Inferior parietal cortex (tissue), 1 donor: ENCODE results near the gene AKAP9.
"Not testable (repeated sequence)": the region's sequence is repeated elsewhere in the genome, so short reads cannot be mapped to it uniquely, and the experiment has no call there.

Experiments
- DNase-seq: peaks from one replicate; pipeline ENCODE4 v3.0.0-alpha.2; 2016; ENCODE audit errors: extremely low spot score

Gene AKAP9

DNA sequence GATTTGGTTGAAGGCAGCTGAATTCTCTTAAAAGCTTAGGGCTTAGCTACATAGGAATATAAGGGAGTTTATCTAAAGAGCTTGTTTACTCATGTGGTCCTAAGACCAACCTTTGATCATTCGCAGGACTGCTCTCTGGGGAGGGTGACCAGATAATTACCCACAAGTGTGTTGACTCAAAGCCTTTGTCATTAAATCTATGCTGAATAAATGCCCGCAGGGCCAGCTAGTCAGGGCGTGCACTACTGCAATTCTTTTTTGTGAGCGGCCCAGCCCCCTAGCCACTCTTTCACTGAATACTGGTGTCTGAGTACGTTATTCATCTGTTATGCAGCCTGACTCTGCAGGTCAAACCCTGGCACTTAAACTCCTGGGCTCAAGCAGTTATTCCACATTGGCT, 69.6 kb downstream of the AKAP9 start:
- DNase-seq = no peak

DNA sequence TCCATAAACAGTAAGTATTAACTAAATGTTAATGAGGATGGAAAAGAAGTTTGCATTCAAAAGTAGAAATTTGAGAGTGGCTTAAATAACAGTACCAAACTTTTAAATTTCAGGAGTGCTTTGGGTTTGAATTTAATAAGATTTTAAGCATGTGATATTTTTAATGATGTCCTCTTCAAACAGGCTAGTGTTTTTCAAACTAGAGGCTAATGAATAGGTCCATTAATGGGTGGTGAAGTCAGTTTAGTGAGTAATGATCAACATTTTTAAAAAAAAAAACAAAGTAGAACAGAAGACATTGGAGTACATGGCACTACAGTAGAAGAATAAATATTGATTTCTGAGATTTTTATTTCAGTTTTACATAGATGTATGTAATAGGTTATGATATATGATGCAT, 72.9 kb downstream of the AKAP9 start:
- no peak for DNase-seq

GRCh38 chr7:92020636-92021035, 80.0 kb downstream of the AKAP9 start:
- no peak for DNase-seq

DNA sequence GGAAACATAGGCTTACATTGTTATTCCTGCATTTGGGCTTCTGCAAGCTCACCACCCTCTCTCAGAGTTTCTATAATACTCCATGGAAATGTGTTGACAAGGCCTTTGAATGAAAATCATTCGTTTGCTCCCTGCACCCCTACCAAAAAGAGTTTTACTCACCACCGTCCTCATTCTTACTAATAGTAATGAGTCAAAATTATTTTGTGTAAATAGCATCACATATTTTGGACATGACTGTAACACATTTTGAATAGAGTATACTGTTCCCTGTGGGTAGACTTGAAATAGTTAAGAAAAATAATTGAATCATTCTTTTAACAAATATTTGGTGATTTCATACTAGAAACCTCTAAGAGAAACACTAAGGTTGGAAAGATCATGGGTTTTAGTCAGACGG, 84.6 kb downstream of the AKAP9 start:
- no peak for DNase-seq

GRCh38 chr7:92026635-92027034, 86.0 kb downstream of the AKAP9 start:
- not testable (repeated sequence) for DNase-seq

DNA sequence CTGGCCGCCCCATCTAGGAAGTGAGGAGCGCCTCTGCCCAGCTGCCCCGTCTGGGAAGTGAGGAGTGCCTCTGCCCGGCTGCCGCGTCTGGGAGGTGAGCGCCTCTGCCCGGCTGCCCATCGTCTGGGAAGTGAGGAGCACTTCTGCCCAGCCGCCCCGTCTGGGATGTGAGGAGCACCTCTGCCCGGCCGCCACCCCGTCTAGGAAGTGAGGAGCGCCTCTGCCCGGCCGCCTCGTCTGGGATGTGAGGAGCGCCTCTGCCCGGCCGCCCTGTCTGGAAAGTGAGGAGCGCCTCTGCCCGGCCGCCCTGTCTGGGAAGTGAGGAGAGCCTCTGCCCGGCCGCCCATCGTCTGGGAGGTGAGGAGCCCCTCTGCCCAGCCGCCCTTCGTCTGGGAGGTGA, 86.5 kb downstream of the AKAP9 start:
- DNase-seq = not testable (repeated sequence)

DNA sequence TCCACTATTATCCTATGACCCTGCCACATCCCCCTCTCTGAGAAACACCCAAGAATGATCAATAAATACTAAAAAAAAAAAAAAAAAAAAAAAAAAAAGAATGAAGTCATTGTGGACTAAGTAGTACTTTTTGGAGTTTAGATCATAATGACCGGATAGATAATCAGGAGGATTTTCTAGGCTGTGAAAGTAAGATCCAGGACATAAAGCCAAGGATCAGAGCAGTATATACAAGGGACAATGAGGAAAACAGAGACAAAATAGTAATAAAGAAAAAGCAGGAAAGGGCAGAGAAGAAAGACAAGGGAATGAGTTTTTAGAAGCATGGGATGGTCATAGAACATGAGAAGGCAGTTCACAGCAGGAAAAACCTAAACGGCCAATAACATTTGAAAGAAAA, 87.6 kb downstream of the AKAP9 start:
- no peak for DNase-seq

GRCh38 chr7:92028686-92029085, 88.0 kb downstream of the AKAP9 start:
- no peak for DNase-seq

DNA sequence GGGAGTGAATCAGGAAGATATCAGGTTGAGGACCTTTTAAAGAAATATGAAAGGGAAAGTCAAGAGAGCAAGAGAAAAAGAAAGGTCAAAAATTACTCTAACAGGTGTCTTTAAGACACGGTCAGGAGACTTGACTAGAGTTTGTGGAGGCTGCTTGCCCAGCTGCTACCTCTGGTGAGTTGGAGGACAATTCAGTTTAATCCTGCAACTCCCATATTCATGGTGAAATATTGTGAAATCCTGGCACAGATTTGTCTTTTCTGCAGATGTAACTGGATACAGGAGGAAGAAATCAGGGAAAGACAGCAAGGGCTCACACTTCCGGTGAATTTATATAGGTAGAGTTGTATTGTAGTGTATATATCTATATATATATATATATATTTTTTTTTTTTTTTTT, 93.5 kb downstream of the AKAP9 start:
- no peak for DNase-seq

DNA sequence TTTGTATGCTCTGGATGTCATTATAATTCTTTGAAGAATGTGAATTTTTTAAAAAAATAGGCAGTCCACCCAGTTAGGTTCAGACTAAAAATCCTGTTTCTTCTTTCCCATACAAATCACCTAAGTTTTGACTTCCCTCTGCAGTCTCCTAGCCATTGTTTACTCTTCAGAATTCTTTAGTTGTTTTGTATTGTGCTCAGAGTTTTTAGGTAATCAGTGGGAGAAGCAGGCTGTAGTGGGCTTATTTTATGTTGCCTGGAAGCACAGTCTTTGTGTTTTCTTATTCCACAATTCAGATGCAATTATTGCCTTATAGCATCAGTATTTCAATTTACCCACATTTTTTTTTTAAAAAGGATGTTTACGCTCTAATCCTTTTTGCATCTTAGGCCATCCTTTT, 94.9 kb downstream of the AKAP9 start:
- no peak for DNase-seq

- DNase-seq = no peak
Measured at GRCh38 chr7:92039900-92040299, 99.2 kb downstream of the AKAP9 start.

DNA sequence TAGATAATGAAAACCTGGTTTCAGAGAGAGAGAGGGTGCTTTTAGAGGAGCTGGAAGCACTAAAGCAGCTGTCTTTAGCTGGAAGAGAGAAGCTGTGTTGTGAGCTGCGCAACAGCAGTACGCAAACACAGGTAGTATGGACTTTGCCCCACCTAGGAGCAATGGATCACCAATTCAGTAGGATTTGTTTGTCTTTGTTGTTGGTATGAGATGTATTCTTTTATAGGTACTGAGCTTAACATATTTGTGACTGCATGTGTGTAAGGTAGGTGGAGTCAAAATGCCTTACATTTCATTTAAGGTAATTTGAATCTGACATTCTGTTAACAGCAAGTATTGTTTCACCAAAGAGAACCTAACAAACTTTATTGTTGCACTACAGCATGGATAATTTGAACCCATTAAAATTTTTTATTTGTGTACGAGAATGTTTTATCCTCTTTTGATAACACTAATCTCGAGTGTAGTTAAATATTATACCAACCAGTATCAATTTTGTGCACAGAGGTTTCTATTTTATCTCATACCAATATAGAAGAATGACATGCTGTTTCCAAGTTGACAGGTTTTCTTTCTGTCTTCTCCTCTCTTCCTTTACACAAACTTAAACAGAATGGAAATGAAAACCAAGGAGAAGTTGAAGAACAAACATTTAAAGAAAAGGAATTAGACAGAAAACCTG, 101.5 kb downstream of the AKAP9 start:
- no peak for DNase-seq

DNA sequence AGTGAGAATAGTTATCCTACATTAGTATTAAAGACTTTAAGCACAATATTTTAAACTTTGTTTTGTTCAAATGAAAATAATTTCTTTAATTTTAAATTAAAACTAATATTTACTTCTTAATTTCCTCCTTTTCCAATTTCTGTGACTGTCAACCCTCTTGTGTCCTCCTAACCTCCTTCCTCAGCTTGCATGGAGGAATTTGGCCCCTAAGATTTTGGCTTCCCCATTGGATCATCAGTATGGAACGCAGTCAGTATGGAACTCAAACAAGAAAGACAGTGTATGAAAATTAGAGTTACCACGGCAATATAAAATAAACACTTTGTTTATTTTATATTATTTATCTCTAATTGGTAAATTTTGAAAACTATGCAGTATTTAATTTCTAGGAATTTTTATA, 102.4 kb downstream of the AKAP9 start:
- DNase-seq = no peak

- DNase-seq = no peak
Measured at GRCh38 chr7:92043637-92044036, 103.0 kb downstream of the AKAP9 start.

GRCh38 chr7:92044148-92044547, 103.5 kb downstream of the AKAP9 start:
- DNase-seq = no peak

DNA sequence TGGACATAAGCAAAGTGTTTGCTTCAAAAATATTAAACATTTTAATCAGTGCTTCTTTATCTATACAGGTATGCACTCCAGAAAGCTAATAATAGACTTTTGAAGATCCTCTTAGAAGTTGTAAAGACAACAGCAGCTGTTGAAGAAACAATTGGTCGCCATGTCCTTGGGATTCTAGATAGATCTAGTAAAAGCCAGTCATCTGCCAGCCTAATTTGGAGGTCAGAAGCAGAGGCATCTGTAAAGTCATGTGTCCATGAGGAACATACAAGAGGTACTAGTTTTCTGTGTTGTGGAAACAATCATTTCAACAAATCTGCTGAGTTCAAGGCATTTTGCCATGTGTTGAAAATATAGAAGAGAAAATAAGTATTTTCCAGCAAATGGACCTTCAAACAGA, 104.3 kb downstream of the AKAP9 start:
- no peak for DNase-seq

DNA sequence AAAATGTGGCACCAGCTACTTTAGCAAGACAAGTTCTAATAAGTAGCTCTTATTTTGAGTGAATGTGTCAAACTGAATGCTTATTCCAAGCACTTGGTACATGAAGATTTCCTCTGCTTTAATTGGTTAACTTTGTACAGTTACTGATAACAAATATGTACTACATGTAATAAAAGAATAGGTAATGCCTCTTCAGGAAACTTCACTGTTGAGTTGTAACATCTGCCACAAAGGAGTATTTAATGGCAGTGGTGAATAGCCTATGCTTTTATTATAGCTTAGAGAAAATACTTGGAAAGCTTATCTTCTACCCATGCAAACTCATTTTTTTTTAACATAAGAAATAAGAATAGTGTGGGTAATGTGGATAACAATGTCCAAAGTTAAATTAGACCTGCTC, 111.0 kb downstream of the AKAP9 start:
- DNase-seq = no peak

DNA sequence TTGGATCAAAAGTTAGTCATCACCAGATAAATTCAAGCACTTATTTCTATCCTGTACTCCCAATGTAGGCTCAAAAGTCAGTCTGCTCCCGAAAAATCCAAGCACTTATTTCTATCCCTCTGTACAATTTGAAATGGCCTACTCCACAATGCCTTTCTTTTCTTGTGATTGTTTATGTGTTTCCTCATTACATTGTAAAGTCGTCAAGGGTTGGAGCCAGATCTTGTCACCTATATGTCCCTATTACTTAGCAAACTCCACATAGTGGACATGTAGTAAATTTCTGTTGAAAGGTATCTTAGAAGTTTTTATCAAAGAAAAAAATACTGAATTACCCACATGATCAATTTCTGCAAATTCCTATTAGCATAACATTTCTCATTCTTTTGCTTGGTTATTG, 111.5 kb downstream of the AKAP9 start:
- DNase-seq = no peak

GRCh38 chr7:92052684-92053083, 112.0 kb downstream of the AKAP9 start:
- no peak for DNase-seq

GRCh38 chr7:92053312-92053711, 112.7 kb downstream of the AKAP9 start:
- DNase-seq = no peak

DNA sequence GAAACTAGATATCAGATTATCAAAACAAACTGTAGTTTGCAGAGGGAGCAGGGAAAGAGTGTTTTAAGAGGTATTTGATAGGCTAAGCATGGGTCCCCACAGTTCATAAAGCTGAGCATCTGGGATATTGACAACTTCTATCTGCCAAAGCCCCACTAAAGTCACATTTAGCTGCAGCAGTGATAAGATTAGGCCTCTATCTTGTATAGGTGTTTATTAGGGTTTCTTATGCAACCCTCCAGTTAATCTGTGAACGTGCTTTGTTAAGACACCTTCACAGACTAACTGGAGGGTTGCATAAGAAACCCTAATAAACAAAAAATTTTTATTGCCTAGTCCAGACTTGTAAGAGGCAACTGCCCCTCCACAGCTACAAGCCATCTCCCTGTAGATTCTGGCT, 115.6 kb downstream of the AKAP9 start:
- no peak for DNase-seq

- DNase-seq = no peak
Measured at GRCh38 chr7:92057375-92057774, 116.7 kb downstream of the AKAP9 start.

- no peak for DNase-seq
Measured at GRCh38 chr7:92058040-92058439, 117.4 kb downstream of the AKAP9 start.

DNA sequence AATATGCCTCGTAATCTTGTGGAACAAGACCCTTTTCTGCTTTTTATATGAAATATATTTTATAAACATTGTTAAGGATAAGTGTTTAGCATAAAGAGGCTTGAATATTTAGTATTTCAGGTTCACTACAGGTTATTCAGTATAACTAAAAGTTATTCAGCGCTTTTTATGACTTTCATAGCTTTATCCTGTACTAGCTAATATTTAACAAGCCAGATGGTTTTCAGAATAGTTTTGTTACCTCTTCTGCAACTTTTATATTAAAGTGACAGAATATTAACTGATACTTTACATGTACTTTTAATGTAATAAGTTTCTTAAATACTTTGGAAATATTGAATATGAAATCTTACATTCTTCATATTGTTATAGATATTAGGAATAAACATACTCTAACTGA, 118.2 kb downstream of the AKAP9 start:
- DNase-seq = no peak
